Lower lobe of right lung (tissue), 2 donors: ENCODE results near the gene SETD3. TPM values are rescaled to one million over a fixed set of nuclear protein-coding genes. Genes with fewer than 3 reads are reported as not detected.

Experiments
- ATAC-seq, 2 donors: fragments of 200-7000 bp; cut with Tn5 transposase; one replicate each; pipeline ENCODE4 v1.9.1; 2020 to 2022; ENCODE audit warnings: mild to moderate bottlenecking in 2 of 2, moderate library complexity in 2 of 2
- DNase-seq: peaks from one replicate; pipeline ENCODE4 v3.0.0-alpha.2; 2020
- H3K27ac ChIP-seq: fragments of 200-600 bp; one replicate; pipeline ENCODE4 v1.8.0; 2022
- H3K27me3 ChIP-seq: fragments of 200-600 bp; one replicate; pipeline ENCODE4 v1.8.0; 2022; ENCODE audit warnings: low read depth
- H3K36me3 ChIP-seq: fragments of 200-600 bp; one replicate; pipeline ENCODE4 v1.8.0; 2022; ENCODE audit warnings: mild to moderate bottlenecking
- H3K4me1 ChIP-seq: fragments of 200-600 bp; one replicate; pipeline ENCODE4 v1.8.0; 2022
- H3K4me3 ChIP-seq: fragments of 200-600 bp; one replicate; pipeline ENCODE4 v1.8.0; 2022; ENCODE audit warnings: mild to moderate bottlenecking
- H3K9me3 ChIP-seq: fragments of 200-600 bp; one replicate; pipeline ENCODE4 v1.8.0; 2022
- intact Hi-C: fragments of 100-400 bp; cut with DNase I; formaldehyde crosslinking; loops from one replicate; pipeline ENCODE4 v1.11.0; 2022
- total RNA-seq: library from RNA; stranded (reverse); fragmentation: NEBNext Ultra II Directional; extraction: Animal tissue kit (Norgen Biotek cat#: 25700); gene quantifications from one replicate; pipeline ENCODE4 v1.2.1, GENCODE V29; 2021
- TF ChIP-seq, protein P1 (sequence below): fragments of 200-600 bp; IDR thresholded peaks from one replicate; pipeline ENCODE4 v1.8.0; 2022; ENCODE audit warnings: antibody characterized with exemption, mild to moderate bottlenecking
- donor health status: DM: no; HTN: yes; CAD: no; lungs with severe emphysema.

Gene SETD3
- total RNA-seq, 1 donor from 2014 or later, result 78.7 TPM

DNA sequence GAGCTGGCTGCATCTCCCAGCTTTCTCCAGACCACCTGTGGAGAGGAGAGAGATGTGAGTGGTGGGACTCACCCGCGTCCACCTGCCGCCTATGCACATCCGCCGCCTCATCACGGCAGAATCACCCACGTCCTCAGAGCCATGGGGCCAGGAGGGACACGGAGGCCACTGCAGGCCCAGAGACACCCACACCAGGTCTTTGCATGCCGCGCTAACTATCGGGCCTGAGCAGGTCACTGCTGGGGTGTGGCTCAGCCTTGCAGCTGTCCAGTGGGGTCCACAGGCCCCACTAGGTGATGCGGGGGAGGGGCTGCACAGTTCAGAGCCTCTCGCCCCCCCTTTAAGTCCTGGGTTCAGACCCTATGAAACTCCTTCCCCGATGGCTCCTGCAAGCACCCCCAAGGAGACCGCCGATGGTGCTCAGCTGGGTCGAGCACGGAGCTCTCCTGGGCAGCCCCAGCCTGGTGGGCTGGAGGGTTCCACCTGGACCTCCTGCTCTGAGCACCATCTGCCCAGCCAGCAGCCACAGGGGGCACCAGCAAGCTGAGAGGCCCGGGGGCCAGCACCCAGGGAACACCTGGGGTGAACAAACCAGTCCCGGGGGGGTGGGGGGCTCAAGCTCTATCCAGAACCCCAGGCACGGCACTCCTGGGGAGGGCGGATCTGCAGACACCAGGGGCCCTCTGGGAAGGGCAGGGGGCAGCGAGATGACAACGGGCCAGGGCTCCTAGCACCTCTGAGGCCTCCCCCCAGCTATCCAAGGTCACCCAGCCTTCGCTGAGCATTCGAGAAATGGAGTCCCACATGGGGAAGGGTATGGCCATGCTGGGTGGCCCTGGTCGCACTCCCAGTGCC lies 34.9 kb upstream of the SETD3 start:
- no peak for ATAC-seq
- no peak overlapping the region for H3K4me3 ChIP-seq
- DNase-seq, result no peak
- TF ChIP-seq, protein P1, sequence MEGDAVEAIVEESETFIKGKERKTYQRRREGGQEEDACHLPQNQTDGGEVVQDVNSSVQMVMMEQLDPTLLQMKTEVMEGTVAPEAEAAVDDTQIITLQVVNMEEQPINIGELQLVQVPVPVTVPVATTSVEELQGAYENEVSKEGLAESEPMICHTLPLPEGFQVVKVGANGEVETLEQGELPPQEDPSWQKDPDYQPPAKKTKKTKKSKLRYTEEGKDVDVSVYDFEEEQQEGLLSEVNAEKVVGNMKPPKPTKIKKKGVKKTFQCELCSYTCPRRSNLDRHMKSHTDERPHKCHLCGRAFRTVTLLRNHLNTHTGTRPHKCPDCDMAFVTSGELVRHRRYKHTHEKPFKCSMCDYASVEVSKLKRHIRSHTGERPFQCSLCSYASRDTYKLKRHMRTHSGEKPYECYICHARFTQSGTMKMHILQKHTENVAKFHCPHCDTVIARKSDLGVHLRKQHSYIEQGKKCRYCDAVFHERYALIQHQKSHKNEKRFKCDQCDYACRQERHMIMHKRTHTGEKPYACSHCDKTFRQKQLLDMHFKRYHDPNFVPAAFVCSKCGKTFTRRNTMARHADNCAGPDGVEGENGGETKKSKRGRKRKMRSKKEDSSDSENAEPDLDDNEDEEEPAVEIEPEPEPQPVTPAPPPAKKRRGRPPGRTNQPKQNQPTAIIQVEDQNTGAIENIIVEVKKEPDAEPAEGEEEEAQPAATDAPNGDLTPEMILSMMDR, result no peak
- intact Hi-C loops, result no loop called here
- H3K27ac ChIP-seq, result no peak overlapping the region
- no peaks in the 10 kb centered on the region for H3K27me3 ChIP-seq
- peaks cover 7% of the 10 kb centered on the region for H3K4me1 ChIP-seq
- H3K36me3 ChIP-seq, result peaks cover 47% of the 10 kb centered on the region
- no peaks in the 10 kb centered on the region for H3K9me3 ChIP-seq

DNA sequence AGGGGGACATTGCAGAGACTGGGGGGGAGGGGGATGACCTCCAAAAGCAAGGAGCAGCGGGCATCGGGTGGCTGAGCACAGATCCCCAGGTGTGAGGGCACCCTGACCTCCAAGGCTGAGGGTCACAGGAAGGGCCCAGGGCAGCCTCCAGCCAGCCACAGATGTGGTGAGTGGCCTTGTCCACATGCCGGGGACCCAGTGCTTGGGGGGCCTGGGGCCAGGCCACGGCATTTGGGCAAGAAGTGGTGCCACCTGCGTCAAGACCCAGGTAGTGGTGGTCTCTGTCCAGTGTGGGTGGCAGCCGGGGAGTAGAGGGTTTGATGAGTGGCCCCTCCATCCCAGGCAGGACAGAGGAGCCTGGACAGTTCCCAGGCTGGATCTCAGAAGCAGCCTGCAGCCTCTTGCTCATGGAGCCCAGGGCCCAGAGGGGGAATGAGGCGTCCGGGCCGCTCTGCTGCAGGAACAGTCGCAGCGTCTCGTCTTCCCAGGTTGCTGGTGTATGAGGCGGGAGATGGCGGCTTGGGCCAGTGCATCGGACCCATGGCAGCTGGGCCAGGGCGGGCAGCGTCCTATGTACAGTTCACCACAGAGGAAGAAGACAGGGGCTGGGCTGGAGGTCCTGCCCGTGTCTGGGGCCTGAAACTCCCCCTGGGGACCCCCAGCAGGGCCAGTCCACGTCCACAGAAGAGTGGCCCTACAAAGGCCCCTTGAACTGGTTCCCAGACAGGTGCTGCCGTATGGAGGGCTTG lies 34.1 kb upstream of the SETD3 start:
- ATAC-seq (no peak), DNase-seq (peak; percentile 47)
- Histone ChIP-seq H3K9me3 (no peaks in the 10 kb centered on the region), H3K36me3 (peaks cover 52% of the 10 kb centered on the region), H3K27me3 (no peaks in the 10 kb centered on the region), H3K4me1 (peaks cover 7% of the 10 kb centered on the region), H3K27ac (no peak overlapping the region), H3K4me3 (no peak overlapping the region)
- intact Hi-C loops, result no loop called here
- TF ChIP-seq, protein P1, result no peak

DNA sequence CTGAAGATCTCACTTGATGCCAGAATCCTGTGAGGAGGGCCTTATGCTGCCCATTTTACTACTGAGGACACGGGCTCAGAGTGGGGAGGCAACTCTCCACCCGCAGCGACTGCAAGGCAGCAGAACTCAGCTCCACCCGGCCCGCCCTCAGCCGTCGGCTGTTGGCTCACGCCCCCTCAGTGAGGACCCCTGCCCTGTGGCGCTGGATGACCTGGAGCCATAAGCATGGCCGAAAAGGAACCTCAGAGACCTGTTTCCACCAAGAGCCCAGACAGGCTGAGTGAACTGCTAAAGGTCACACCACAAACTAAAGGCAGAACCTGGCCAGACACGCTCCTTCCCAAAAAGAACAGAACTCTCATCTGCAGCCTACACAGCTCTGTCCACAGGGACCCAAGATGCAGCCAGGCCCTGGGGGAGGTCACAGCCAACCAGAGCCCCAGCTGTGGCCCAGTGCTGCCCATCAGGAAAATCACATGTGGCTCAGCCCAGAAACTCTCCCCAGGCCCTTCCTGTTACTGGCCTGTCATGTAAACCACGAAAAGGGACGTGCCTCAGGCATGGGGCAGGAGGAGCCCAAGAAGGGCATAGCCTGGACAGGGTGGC lies 33.4 kb upstream of the SETD3 start:
- Histone ChIP-seq H3K4me1 (peaks cover 7% of the 10 kb centered on the region), H3K4me3 (no peak overlapping the region), H3K36me3 (peaks cover 59% of the 10 kb centered on the region), H3K27ac (no peak overlapping the region), H3K9me3 (no peaks in the 10 kb centered on the region), H3K27me3 (no peaks in the 10 kb centered on the region)
- intact Hi-C loops, result no loop called here
- TF ChIP-seq, protein P1, result no peak
- no peak for DNase-seq
- ATAC-seq, result no peak

- no peak for ATAC-seq
- H3K4me3 ChIP-seq, result no peak overlapping the region
- H3K9me3 ChIP-seq, result no peaks in the 10 kb centered on the region
- H3K36me3 ChIP-seq, result peaks cover 67% of the 10 kb centered on the region
- no peak overlapping the region for H3K27ac ChIP-seq
- intact Hi-C loops, result no loop called here
- TF ChIP-seq, protein P1, result no peak
- DNase-seq, result no peak
- no peaks in the 10 kb centered on the region for H3K27me3 ChIP-seq
- H3K4me1 ChIP-seq, result peaks cover 1% of the 10 kb centered on the region
Measured at GRCh38 chr14:99513183-99513694, 32.6 kb upstream of the SETD3 start.

DNA sequence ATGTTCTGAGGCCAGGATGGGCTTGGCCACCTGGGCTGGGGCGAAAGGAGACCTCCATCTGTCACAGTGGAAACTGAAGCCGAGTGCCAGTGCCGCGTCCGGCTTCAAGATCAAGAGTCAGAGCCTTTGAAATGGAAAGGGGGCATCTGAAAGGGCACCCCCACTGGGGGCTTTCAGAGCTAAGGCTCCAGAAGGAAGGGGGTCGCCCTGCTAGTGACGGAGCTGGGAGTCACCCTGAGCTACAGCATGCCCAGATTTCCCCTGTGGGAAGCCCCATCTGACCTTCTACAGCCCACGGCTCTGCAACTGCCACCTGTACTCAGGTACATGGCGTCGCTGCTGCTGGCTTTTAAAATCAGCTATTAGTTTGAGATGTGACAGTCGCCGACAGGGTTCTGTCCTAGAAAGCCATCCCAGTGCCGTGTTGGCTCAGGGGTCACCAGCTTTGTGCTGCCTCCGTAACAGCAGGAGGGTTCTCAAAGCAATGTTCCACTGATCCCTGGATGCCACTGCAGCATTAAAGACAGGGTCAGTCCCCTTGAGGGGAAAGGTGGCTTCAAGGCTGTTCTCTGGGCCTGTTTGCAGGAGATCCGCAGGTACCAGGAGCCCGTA lies 32.0 kb upstream of the SETD3 start:
- Histone ChIP-seq H3K4me1 (no peaks in the 10 kb centered on the region), H3K27me3 (no peaks in the 10 kb centered on the region), H3K9me3 (no peaks in the 10 kb centered on the region), H3K36me3 (peaks cover 72% of the 10 kb centered on the region), H3K4me3 (no peak overlapping the region), H3K27ac (no peak overlapping the region)
- TF ChIP-seq, protein P1, result no peak
- intact Hi-C loops, result no loop called here
- no peak for ATAC-seq
- DNase-seq, result no peak
